Mesenchymal stem cell (in vitro differentiated cells and primary cell): ENCODE data around the gene TEC.

Experiments used
- DNase-seq: peaks from one replicate; pipeline ENCODE4 v3.0.0-alpha.2; 2013
- H2AFZ ChIP-seq: one replicate; pipeline ENCODE4 v1.6.1; 2013; ENCODE audit warnings: low read depth, mild to moderate bottlenecking, control low read depth, inconsistent platforms, low read length, moderate library complexity
- H2AK5ac ChIP-seq: 2 replicates; pipeline ENCODE4 v1.6.1; 2013; ENCODE audit warnings: low read length, moderate library complexity, mild to moderate bottlenecking, inconsistent platforms; ENCODE audit not compliant: severe bottlenecking
- H2BK120ac ChIP-seq: one replicate; pipeline ENCODE4 v1.6.1; 2013; ENCODE audit warnings: low read depth, mild to moderate bottlenecking, inconsistent platforms, low read length, moderate library complexity
- H2BK12ac ChIP-seq, 2 experiments: one replicate each; pipeline ENCODE4 v1.6.1; 2013; ENCODE audit warnings: inconsistent platforms in 2 of 2, low read length in 2 of 2, mild to moderate bottlenecking in 2 of 2, moderate library complexity in 2 of 2, control low read depth in 1 of 2
- H2BK15ac ChIP-seq: one replicate; pipeline ENCODE4 v1.6.1; 2013; ENCODE audit warnings: mild to moderate bottlenecking, low read depth, inconsistent platforms; ENCODE audit not compliant: poor library complexity, severe bottlenecking
- H2BK5ac ChIP-seq: 2 replicates; pipeline ENCODE4 v1.6.1; 2013; ENCODE audit warnings: low read depth, mild to moderate bottlenecking, low read length, control low read depth, inconsistent platforms; ENCODE audit not compliant: poor library complexity, severe bottlenecking
- H3K14ac ChIP-seq, 2 experiments: one replicate each; pipeline ENCODE4 v1.6.1; 2013; ENCODE audit warnings: inconsistent platforms in 2 of 2, low read length in 2 of 2, control low read depth in 1 of 2, mild to moderate bottlenecking in 1 of 2, moderate library complexity in 1 of 2
- H3K18ac ChIP-seq, 2 experiments: one replicate each; pipeline ENCODE4 v1.6.1; 2013; ENCODE audit warnings: inconsistent platforms in 2 of 2, low read length in 2 of 2, control low read depth in 1 of 2, low read depth in 1 of 2, mild to moderate bottlenecking in 1 of 2
- H3K23ac ChIP-seq, 2 experiments: one replicate each; pipeline ENCODE4 v1.6.1; 2013; ENCODE audit warnings: inconsistent platforms in 2 of 2, low read length in 2 of 2, mild to moderate bottlenecking in 2 of 2, moderate library complexity in 2 of 2, control low read depth in 1 of 2
- H3K27ac ChIP-seq: 2 replicates; pipeline ENCODE4 v1.5.1; 2013; ENCODE audit warnings: mild to moderate bottlenecking, moderate library complexity, low read length, control low read depth, inconsistent platforms; ENCODE audit not compliant: poor library complexity, severe bottlenecking
- H3K27me3 ChIP-seq, 2 experiments: 2 replicates each; pipeline versions ENCODE4 v1.6.1 to v1.7.0; 2013; ENCODE audit warnings: low read length in 2 of 2, mild to moderate bottlenecking in 2 of 2, moderate library complexity in 2 of 2, control low read depth in 1 of 2, inconsistent platforms in 1 of 2; ENCODE audit not compliant: control insufficient read depth in 1 of 2, insufficient read depth in 1 of 2
- H3K36me3 ChIP-seq, 2 experiments: 2 replicates each; pipeline versions ENCODE4 v1.6.1 to v1.7.0; 2013; ENCODE audit warnings: low read length in 2 of 2, control low read depth in 1 of 2, inconsistent platforms in 1 of 2, low read depth in 1 of 2, mild to moderate bottlenecking in 1 of 2; ENCODE audit not compliant: insufficient read depth in 2 of 2, control insufficient read depth in 1 of 2
- H3K4ac ChIP-seq, 2 experiments: one replicate each; pipeline ENCODE4 v1.6.1; 2013; ENCODE audit warnings: inconsistent platforms in 2 of 2, low read length in 2 of 2, mild to moderate bottlenecking in 2 of 2, moderate library complexity in 2 of 2, control low read depth in 1 of 2, low read depth in 1 of 2
- H3K4me1 ChIP-seq: 2 replicates; pipeline ENCODE4 v1.6.1; 2013; ENCODE audit warnings: low read depth, low read length, control low read depth; ENCODE audit not compliant: control insufficient read depth, insufficient read depth
- H3K4me2 ChIP-seq: 2 replicates; pipeline ENCODE4 v1.6.1; 2013; ENCODE audit warnings: low read length, mild to moderate bottlenecking, inconsistent platforms; ENCODE audit not compliant: poor library complexity, severe bottlenecking
- H3K4me3 ChIP-seq, 2 experiments: 2 replicates each; pipeline versions ENCODE4 v1.5.1 to v1.7.0; 2013; ENCODE audit warnings: low read length in 2 of 2, mild to moderate bottlenecking in 2 of 2, control low read depth in 1 of 2, low read depth in 1 of 2; ENCODE audit not compliant: insufficient read depth in 1 of 2
- H3K79me1 ChIP-seq: replicated peaks from 2 replicates; pipeline ENCODE4 v1.6.1; 2013; ENCODE audit warnings: mild to moderate bottlenecking, control low read depth, low read length, inconsistent platforms; ENCODE audit not compliant: poor library complexity, severe bottlenecking
- H3K9ac ChIP-seq: 2 replicates; pipeline ENCODE4 v1.7.0; 2013; ENCODE audit warnings: mild to moderate bottlenecking, low read length, moderate library complexity
- H3K9me3 ChIP-seq: 2 replicates; pipeline ENCODE4 v1.7.0; 2013; ENCODE audit warnings: mild to moderate bottlenecking, low read length; ENCODE audit not compliant: control insufficient read depth
- H4K8ac ChIP-seq: one replicate; pipeline ENCODE4 v1.6.1; 2013; ENCODE audit warnings: inconsistent platforms, mild to moderate bottlenecking, low read length, moderate library complexity
- H4K91ac ChIP-seq: one replicate; pipeline ENCODE4 v1.6.1; 2013; ENCODE audit warnings: mild to moderate bottlenecking, low read length, inconsistent platforms
- WGBS: methylation state at CpG from one replicate; pipeline ENCODE4 v1.1.7; 2013; ENCODE audit warnings: mixed read lengths; 5-methylcytosine and 5-hydroxymethylcytosine counted together

Gene TEC

GRCh38 chr4:48270523-48270897 lies 872 bp upstream of the TEC start:
- peak overlapping the region; percentile 7 for H3K27ac ChIP-seq
- DNase-seq: no peak
- no peak overlapping the region for H3K14ac ChIP-seq
- H2BK15ac ChIP-seq: no peak overlapping the region
- peak overlapping the region; percentile 49 for H4K8ac ChIP-seq
- no peak overlapping the region for H2AK5ac ChIP-seq
- H3K18ac ChIP-seq: peak overlapping the region in 1 of 2 experiments; percentile 92
- no peak overlapping the region for H2BK120ac ChIP-seq
- peaks cover 3% of the 10 kb centered on the region for H3K4me1 ChIP-seq
- no peak overlapping the region for H2BK12ac ChIP-seq
- H3K23ac ChIP-seq: no peak overlapping the region
- peak overlapping the region; percentile 83 for H3K9ac ChIP-seq
- H3K4ac ChIP-seq: no peak overlapping the region
- no peaks in the 10 kb centered on the region for H3K36me3 ChIP-seq
- WGBS: 100% methylated on average over 2 of the region's 3 CpGs
- H3K27me3 ChIP-seq: no peaks in the 10 kb centered on the region
- H2AFZ ChIP-seq: peak overlapping the region; percentile 76
- no peak overlapping the region for H4K91ac ChIP-seq
- peaks cover 16% of the 10 kb centered on the region for H3K79me1 ChIP-seq
- no peak overlapping the region for H2BK5ac ChIP-seq
- H3K9me3 ChIP-seq: no peaks in the 10 kb centered on the region
- H3K4me2 ChIP-seq: no peak overlapping the region
- peak overlapping the region in 1 of 2 experiments; percentile 82 for H3K4me3 ChIP-seq

DNA sequence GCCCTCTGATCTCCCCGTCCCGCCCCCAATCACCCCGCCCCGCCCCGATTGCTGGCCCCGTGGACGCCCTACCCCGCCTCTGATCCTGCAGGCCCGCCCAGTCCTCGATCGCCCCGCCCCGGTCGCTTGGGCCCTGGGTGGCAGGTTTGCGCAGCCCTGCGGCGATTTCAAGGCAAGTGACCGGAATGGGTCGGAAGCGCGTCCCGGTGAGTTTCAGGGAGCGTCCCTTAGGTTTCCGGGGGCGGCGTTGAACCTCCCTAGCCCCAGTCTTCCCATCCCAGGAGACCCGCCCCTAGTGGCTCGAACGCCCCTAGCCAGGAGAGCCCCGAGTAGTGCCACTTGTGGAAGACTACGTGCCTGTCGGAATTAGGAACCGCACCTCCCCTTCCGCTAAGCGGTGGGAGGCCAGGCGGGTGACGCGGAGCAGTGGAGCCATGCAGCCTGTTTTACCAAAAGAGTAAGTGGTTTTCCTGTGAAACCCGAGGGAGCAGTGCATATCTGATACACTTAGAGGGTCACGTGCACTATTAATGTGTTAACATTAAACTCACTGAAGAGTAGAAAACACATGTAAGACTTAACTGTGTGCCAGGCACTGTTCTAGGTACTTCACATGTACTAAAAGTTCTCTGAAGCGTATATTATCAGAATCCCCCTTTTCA lies 354 bp upstream of the TEC start:
- no peak overlapping the region for H3K23ac ChIP-seq
- peak overlapping the region; percentile 65 for H3K27ac ChIP-seq
- peak overlapping the region in 1 of 2 experiments; percentile 58 for H3K4ac ChIP-seq
- no peaks in the 10 kb centered on the region for H3K27me3 ChIP-seq
- H3K9me3 ChIP-seq: no peaks in the 10 kb centered on the region
- no peak overlapping the region for H3K14ac ChIP-seq
- H2BK15ac ChIP-seq: peak overlapping the region; percentile 80
- H2AFZ ChIP-seq: peak overlapping the region; percentile 76
- peak overlapping the region in 1 of 2 experiments; percentile 86 for H2BK12ac ChIP-seq
- peak overlapping the region; percentile 27 for H2BK120ac ChIP-seq
- H3K79me1 ChIP-seq: peaks cover 16% of the 10 kb centered on the region
- peak overlapping the region; percentile 76 for H2BK5ac ChIP-seq
- peak; percentile 86 for DNase-seq
- peaks cover 3% of the 10 kb centered on the region for H3K4me1 ChIP-seq
- H3K18ac ChIP-seq: peak overlapping the region; percentile 37 to 92
- H3K4me3 ChIP-seq: peak overlapping the region; percentile 89 to 90
- peak overlapping the region; percentile 87 for H4K8ac ChIP-seq
- H3K4me2 ChIP-seq: peak overlapping the region; percentile 87
- peak overlapping the region; percentile 72 for H4K91ac ChIP-seq
- H3K9ac ChIP-seq: peak overlapping the region; percentile 83
- H3K36me3 ChIP-seq: no peaks in the 10 kb centered on the region
- H2AK5ac ChIP-seq: no peak overlapping the region
- WGBS: 2% methylated on average over 38 of the region's 41 CpGs

DNA sequence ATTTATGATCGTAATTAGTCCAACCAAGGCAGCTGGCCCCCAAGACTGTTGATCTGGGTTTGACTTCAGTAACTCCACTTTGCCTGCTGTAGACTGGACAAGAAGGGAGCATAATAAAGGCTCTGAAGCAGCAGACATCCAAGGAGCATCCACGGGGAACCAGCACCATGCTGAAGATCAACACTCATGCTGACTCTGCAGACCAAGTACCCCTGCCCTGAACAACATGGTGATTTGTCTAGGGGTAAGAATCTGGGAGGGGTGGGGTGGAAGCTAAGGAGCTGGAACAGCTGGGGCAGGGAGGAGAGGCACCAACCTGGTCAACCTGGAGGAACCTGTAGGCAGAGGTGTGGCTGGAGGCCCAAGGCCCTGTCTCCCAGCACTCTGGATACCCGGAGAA lies 2.1 kb downstream of the TEC start:
- H3K79me1 ChIP-seq: peaks cover 23% of the 10 kb centered on the region
- H3K27ac ChIP-seq: no peak overlapping the region
- peaks cover 5% of the 10 kb centered on the region for H3K4me1 ChIP-seq
- no peaks in the 10 kb centered on the region for H3K36me3 ChIP-seq
- no peak overlapping the region for H2BK15ac ChIP-seq
- H2AFZ ChIP-seq: no peak overlapping the region
- no peak overlapping the region for H3K4me3 ChIP-seq
- 94% methylated on average over 2 of the region's 3 CpGs for WGBS
- H4K8ac ChIP-seq: no peak overlapping the region
- H4K91ac ChIP-seq: no peak overlapping the region
- H3K18ac ChIP-seq: no peak overlapping the region
- no peak overlapping the region for H2BK120ac ChIP-seq
- H3K4ac ChIP-seq: no peak overlapping the region
- H2BK12ac ChIP-seq: no peak overlapping the region
- no peak overlapping the region for H3K23ac ChIP-seq
- DNase-seq: no peak
- H2BK5ac ChIP-seq: no peak overlapping the region
- H3K9me3 ChIP-seq: no peaks in the 10 kb centered on the region
- no peak overlapping the region for H2AK5ac ChIP-seq
- H3K14ac ChIP-seq: no peak overlapping the region
- H3K27me3 ChIP-seq: no peaks in the 10 kb centered on the region
- no peak overlapping the region for H3K4me2 ChIP-seq
- no peak overlapping the region for H3K9ac ChIP-seq

- DNase-seq: no peak
- 96% methylated on average over 2 of the region's 4 CpGs for WGBS
Observed at GRCh38 chr4:48266781-48267180, 2.9 kb downstream of the TEC start.

More at GRCh38 chr4:48266781-48267180, 2.9 kb downstream of the TEC start:
- Histone ChIP-seq H3K14ac (no peak overlapping the region), H4K8ac (no peak overlapping the region), H3K27ac (no peak overlapping the region), H3K79me1 (peaks cover 24% of the 10 kb centered on the region), H3K4me1 (peaks cover 5% of the 10 kb centered on the region), H3K4ac (no peak overlapping the region), H3K9ac (no peak overlapping the region), H2AFZ (no peak overlapping the region), H2AK5ac (no peak overlapping the region), H3K4me3 (no peak overlapping the region), H3K23ac (no peak overlapping the region), H2BK120ac (no peak overlapping the region), H3K9me3 (no peaks in the 10 kb centered on the region), H2BK15ac (no peak overlapping the region), H3K18ac (no peak overlapping the region), H2BK12ac (no peak overlapping the region), H3K4me2 (no peak overlapping the region), H4K91ac (no peak overlapping the region), H3K36me3 (no peaks in the 10 kb centered on the region), H2BK5ac (no peak overlapping the region), H3K27me3 (no peaks in the 10 kb centered on the region)
